Measurements from ENCODE around the gene ORC6.

DNA sequence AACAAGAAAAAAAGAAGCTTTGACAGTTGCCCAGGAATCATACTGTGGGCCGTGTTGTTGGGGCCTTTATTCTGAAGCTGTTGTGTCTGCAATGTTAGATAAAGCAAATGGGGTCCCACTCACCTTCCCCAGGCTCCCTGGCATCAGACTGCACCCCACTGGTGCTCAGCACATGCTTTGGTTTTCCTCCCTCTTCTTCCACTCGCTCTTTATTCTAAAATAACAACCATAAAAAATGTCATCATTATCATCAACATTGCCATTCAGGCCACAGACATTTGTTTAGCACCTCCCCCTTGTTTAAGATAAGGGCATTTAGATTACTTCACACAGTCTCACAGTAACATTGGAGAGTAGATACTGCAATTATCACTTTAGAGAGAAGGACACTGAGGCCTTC, 50.5 kb downstream of the ORC6 start:
- TF ChIP-seq CTCF (IDR thresholded peaks at IDR 0.05): no peak
- no peak for TF ChIP-seq POLR2A (IDR thresholded peaks at IDR 0.05)

All from esophagus squamous epithelium (tissue), 4 donors.